Sciatic nerve (tissue), 2 donors: Measurements from ENCODE around the gene CDC37L1. TPM values are rescaled to one million over a fixed set of nuclear protein-coding genes. Genes with fewer than 3 reads are reported as not detected.
A peak's percentile ranks its signal among the peaks of the same experiment; 100 is the strongest.
"Not testable (repeated sequence)": the region's sequence is repeated elsewhere in the genome, so short reads cannot be mapped to it uniquely, and the experiment has no call there.

Experiments
- ATAC-seq: fragments of 200-7000 bp; cut with Tn5 transposase; one replicate; pipeline ENCODE4 v1.9.1; 2020; ENCODE audit warnings: mild to moderate bottlenecking, moderate library complexity
- DNase-seq: peaks from one replicate; pipeline ENCODE4 v3.0.0-alpha.2; 2020; ENCODE audit warnings: low spot score
- intact Hi-C: fragments of 100-400 bp; cut with DNase I; formaldehyde crosslinking; loops from one replicate; pipeline ENCODE4 v1.14.2; 2022
- total RNA-seq: library from RNA; stranded (reverse); fragmentation: NEBNext Ultra II Directional; extraction: Animal tissue kit (Norgen Biotek cat#: 25700); gene quantifications from one replicate; pipeline ENCODE4 v1.2.1, GENCODE V29; 2021
- donor health status: DM: no; HTN: no; CAD: no.
- donor health status: DM: no; HTN: no; CAD: no.

Gene CDC37L1
- total RNA-seq, 1 donor from 2014 or later = 14.9 TPM

DNA sequence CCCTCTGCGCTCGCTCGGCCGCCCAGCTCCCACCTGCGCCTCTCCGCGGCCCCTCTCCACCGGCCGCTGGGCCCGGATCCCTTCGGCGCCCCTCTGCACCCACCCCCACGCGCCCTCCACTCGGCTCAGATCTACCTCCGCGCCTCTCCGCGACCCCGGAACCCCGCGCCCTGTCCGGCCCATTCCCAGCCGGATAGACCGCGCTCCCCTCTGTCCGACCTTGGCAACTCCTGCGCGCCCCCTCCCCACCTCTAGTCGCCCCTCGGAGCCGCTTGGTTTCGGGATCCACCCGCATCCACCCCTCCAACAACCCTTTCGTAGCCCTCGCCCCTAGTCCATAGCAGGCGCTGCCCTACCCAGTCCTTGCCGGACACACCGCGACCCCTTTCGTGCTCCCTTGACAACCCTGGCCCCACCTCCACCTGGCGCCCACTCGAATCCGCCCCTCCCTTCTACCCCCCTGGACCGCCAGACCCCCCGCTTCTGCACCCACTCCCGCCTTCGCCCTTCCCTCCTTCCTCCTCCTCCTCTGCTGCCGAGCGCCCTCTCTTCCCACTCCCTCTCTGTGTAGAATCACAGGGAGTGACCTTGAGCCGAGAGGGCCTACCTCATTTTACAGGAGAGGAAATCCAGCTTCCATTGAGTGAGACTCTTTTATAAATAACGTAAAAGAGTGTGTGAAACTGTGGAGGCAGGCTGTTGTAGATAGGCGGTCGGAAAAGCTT, 62.2 kb downstream of the CDC37L1 start:
- peak; percentile 61 for ATAC-seq
- intact Hi-C loops = no loop called here
- peak; percentile 76 for DNase-seq

DNA sequence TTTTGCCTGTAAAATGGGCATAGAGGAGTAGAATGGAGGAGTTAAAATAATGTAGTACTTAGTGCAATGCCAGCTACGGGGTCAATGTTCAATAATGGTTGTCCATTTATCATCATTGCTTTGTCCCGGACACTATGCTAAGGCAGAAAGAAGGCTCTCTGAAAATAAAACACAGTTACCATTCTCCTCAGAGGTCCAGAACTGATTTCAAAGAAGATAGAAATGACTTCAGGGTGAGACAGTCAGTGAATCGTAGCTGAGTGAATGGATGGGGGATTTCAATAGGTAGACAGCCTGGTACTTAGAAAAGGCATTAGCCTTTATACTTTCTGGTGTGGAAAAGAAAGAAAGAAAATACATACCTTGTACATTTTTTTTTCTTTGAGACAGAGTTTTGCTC, 62.9 kb downstream of the CDC37L1 start:
- intact Hi-C loops = no loop called here
- ATAC-seq = no peak
- no peak for DNase-seq

DNA sequence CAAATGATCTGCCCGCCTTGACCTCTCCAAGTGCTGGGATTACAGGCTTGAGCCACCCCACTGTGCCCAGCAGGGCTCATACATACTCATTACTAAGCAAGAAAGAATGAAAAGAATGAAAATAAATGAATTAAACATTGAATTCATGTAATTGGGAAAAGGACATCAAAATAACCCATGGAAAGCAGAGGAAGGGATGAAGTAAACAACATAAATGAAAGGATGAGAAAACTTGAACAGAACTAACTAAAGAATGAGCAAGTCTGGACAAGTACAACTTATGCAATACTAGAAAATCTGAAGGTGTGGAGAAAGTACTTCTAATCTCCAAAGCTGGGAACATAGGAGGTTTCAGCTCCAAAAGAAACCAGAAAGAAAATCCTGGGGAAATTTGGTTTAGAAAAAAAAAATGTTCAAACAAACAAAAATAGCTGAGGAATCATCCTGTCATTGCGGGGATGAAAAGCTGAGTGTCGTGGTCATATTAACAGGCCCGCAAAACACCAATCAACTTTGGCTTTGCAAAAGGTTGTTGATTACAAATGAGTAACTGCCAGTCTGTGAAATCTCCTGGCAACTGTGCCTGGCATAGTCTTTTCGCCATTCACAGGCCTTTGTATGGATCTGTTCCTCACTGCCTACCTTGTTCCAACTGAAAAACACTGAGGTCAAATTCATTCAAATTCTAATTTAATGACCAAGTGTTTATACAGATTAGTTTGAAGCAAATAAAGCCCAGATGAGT, 63.9 kb downstream of the CDC37L1 start:
- ATAC-seq = no peak
- intact Hi-C loops = no loop called here
- no peak for DNase-seq

DNA sequence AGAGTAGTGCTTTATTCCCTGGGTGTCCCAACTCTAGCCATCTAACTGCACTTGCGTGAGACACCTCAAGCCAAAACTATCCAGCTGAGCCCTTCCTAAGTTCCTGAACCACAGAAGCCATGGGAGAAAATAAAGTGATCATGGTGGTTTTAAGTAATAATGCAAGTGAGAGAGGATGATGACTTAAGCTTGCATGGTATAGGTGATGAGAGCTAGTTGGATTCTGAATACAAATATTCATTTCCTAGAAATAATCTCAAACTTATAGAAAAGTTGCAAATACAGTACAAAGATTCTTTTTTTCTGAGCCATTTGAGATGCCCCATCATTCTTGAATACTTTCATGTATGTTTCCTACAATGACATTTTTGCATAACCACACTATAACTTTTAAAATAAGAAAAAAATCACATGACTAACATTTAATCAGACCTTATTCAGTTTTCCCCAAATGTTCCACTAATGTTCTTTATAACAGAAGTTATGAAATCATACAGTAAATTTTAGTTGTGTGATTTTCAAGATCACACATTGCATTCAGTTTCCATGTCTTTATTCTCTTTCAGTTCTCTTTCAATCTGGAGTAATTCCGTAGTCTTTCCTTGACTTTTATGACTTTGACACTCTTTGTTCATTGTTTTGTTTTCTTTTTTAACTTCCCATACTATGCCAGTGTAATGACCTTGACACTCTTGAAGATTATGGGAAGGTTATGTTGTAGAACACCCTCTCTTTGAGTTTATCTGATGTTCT, 67.1 kb downstream of the CDC37L1 start:
- ATAC-seq = no peak
- intact Hi-C loops = no loop called here
- DNase-seq = no peak

DNA sequence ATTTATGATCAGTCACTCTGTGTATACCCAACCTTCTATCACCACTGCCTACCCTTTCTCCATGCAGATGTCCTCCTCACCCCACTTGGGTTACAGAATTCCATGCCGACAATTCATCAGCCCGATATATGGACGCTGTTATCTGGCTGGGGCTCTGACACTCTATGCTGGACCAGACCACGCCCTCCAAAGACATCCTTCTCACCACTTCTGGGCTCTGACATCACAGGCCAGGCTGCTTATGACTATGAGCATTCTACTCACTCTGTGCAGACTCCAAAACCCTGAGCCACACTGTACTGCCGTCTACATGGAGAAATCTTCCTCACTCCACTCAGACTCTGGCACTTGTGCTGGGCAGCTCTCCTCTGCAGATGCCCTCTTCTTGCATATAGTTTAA, 69.2 kb downstream of the CDC37L1 start:
- intact Hi-C loops = no loop called here
- DNase-seq (no peak), ATAC-seq (no peak)

DNA sequence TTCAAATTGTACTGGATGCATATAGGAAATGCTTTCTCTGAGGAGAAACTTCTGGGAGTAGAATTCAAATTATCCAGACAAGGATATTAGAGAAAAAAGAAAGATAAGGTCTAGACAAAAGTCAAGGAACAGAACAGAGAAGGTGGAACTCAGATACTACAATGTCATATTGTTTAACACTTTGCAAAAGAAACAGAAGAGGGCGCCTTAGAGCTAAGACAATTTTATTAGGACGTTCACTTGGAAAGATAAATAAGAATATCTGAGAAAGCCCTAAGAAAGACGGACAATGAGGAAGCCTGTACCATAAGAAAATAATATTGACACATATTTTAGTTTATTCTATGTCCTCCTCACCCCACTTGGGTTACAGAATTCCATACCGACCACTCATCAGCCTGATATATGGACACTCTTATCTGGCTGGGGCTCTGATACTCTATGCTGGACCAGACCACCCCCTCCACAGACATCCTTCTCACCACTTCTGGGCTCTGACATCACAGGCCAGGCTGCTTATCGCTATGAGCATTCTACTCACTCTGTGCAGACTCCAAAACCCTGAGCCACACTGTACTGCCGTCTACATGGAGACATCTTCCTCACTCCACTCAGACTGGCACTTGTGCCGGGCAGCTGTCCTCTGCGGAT, 70.8 kb downstream of the CDC37L1 start:
- no peak for DNase-seq
- ATAC-seq = peak; percentile 65
- intact Hi-C loops = no loop called here

DNA sequence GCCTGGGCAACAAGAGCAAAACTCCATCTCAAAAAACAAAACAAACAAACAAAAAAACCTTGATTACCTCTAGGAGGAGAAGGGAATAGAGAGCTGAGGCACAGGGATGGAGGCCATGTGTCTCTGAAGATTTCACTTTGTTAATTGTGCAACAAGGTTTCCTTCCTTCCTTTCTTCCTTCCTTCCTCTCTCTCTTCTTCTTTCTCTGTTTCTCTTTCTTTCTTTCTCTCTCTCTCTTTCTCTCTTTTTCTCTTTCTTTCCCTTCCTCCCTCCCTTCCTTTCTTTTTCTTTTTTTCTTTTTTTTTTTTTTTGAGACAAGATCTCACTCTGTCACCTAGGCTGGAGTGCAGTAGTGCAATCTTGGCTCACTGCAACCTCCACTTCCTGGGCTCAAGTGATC, 75.2 kb downstream of the CDC37L1 start:
- DNase-seq, ATAC-seq, intact Hi-C loops: not testable (repeated sequence)

DNA sequence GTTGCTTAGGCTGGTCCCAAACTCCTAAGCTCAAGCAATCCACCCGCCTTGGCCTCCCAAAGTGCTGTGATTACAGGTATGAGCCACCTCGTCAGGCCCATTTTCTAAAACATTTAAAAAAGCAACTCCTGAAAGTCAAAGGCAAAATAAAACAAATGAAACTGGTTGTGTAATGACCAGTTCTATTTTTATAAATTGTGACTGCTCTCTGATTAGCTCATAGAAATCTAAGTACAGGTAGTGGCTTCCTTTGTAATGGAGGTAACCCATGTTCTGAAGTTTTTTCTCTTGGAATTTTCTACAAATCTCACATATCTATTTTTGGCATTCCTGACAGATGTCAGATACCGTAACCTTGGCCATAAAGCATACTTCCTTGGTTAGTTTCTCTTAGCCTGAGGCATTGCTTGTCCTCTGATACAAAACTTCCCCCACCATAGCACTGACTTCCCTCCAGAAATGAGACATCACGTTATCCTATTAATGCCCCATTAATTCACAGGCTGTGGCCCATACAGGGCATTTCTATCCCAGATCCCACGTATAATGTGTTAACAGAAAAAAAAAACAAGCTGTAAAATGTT, 75.7 kb downstream of the CDC37L1 start:
- no peak for ATAC-seq

DNA sequence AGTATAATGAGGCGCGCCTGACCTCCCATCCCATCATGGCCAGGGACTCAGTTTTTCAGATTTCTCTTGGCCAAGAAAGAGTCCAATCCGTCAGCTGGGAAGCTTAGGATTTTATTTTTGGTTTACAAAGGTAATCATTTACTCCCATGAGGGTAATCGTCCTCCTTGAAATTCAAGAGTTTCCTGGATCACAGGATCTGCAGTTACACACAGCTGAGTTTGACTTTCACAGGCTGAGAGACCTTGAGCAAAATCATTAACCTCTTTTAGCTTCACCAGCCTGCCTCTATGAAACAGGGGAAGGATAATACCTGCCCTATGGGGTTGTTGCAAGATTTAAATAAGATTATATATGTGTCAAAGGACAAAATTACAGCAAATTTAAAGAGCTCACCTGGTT, 77.1 kb downstream of the CDC37L1 start:
- intact Hi-C loops = no loop called here
- ATAC-seq (no peak), DNase-seq (no peak)

More for the DNA sequence above, 75.7 kb downstream of the CDC37L1 start:
- no peak for DNase-seq
- intact Hi-C loops = no loop called here

Other genes with a start within 250 kb of the CDC37L1 start
- 4.7 TPM for gene SLC1A1, start 189.1 kb upstream of the CDC37L1 start, total RNA-seq
- 4.4 TPM for gene PLPP6, start 17.3 kb upstream of the CDC37L1 start, total RNA-seq
- gene SPATA6L, start 13.1 kb upstream of the CDC37L1 start, total RNA-seq = 4.3 TPM
- 56.4 TPM for gene AK3, start 61.6 kb downstream of the CDC37L1 start, total RNA-seq
- 24.6 TPM for gene RCL1, start 113.4 kb downstream of the CDC37L1 start, total RNA-seq